H1 (cell line): ENCODE results near the gene ENPEP. TPM values are rescaled to one million over a fixed set of nuclear protein-coding genes. Genes with fewer than 3 reads are reported as not detected.
A peak's percentile ranks its signal among the peaks of the same experiment; 100 is the strongest.

Experiments used
- CTCF ChIA-PET: fragments of 300-600 bp; sonication (Branson Sonifier 250); formaldehyde crosslinking; loops from one replicate; lab custom pipeline; 2021; ENCODE audit not compliant: partially characterized antibody; lab: Charles Lee
- POLR2A ChIA-PET: fragments of 300-600 bp; sonication (Branson Sonifier 250); formaldehyde crosslinking; loops from one replicate; lab custom pipeline; 2021; ENCODE audit warnings: inconsistent platforms; ENCODE audit not compliant: partially characterized antibody; lab: Charles Lee
- DNase-seq, 2 experiments: peaks; one replicate each; pipeline versions ENCODE4 v3.0.0 to v3.0.0-alpha.2; 2010 to 2022; ENCODE audit warnings: low spot score in 2 of 2, low read depth in 1 of 2, mixed read lengths in 1 of 2
- FAIRE-seq: peaks from 2 replicates; lab custom pipeline; 2011; peaks lifted over from hg19 to GRCh38; lab: Jason Lieb, UNC
- H2AFZ ChIP-seq: 2 replicates; pipeline ENCODE4 v1.8.1; 2012; ENCODE audit warnings: low read length, inconsistent platforms
- H2AK5ac ChIP-seq: 2 replicates; pipeline ENCODE4 v1.6.1; 2013; ENCODE audit warnings: low read depth, low read length
- H2BK120ac ChIP-seq: replicated peaks from 2 replicates; pipeline ENCODE3; 2013; ENCODE audit warnings: low read depth, low read length, inconsistent platforms
- H2BK12ac ChIP-seq: 2 replicates; pipeline ENCODE4 v1.6.1; 2013; ENCODE audit warnings: low read depth, low read length
- H2BK15ac ChIP-seq: 2 replicates; pipeline ENCODE4 v1.6.1; 2013; ENCODE audit warnings: low read length
- H2BK20ac ChIP-seq: 2 replicates; pipeline ENCODE4 v1.6.1; 2013; ENCODE audit warnings: low read length
- H2BK5ac ChIP-seq: 2 replicates; pipeline ENCODE4 v1.6.1; 2013; ENCODE audit warnings: low read depth, low read length
- H3K14ac ChIP-seq: 2 replicates; pipeline ENCODE4 v1.6.1; 2013; ENCODE audit warnings: inconsistent platforms; ENCODE audit not compliant: insufficient read length
- H3K18ac ChIP-seq: 2 replicates; pipeline ENCODE4 v1.6.1; 2013; ENCODE audit warnings: low read length; ENCODE audit errors: extremely low read depth
- H3K23ac ChIP-seq: 2 replicates; pipeline ENCODE4 v1.6.1; 2013; ENCODE audit warnings: inconsistent platforms; ENCODE audit not compliant: insufficient read length
- H3K23me2 ChIP-seq: 2 replicates; pipeline ENCODE4 v1.6.1; 2013; ENCODE audit warnings: low read depth, low read length
- H3K27ac ChIP-seq: 2 replicates; pipeline ENCODE4 v1.6.1; 2011; ENCODE audit warnings: low read depth, low read length, inconsistent platforms
- H3K27me3 ChIP-seq, 4 experiments: replicated peaks in 1 of 4; 1 replicate in 1 of 4; 2 replicates in 3 of 4; pipeline versions ENCODE4 v1.6.1 to v1.8.1; 2011 to 2013; ENCODE audit warnings: low read length in 3 of 4, mild to moderate bottlenecking in 3 of 4, inconsistent platforms in 2 of 4, mixed read lengths in 2 of 4, moderate library complexity in 1 of 4; ENCODE audit not compliant: control insufficient read depth in 3 of 4, insufficient read depth in 3 of 4; ENCODE audit errors: extremely low read depth in 1 of 4
- H3K36me3 ChIP-seq, 4 experiments: 2 replicates each; pipeline versions ENCODE4 v1.6.1 to v1.8.1; 2011 to 2013; ENCODE audit warnings: mild to moderate bottlenecking in 4 of 4, low read length in 3 of 4, moderate library complexity in 2 of 4, control low read depth in 1 of 4, inconsistent platforms in 1 of 4; ENCODE audit not compliant: insufficient read depth in 4 of 4, control insufficient read depth in 2 of 4
- H3K4ac ChIP-seq: replicated peaks from 2 replicates; pipeline ENCODE3; 2013; ENCODE audit warnings: low read length, low read depth, mixed read lengths, inconsistent platforms; ENCODE audit not compliant: insufficient read length
- H3K4me1 ChIP-seq, 4 experiments: replicated peaks in 1 of 4; 1 replicate in 1 of 4; 2 replicates in 3 of 4; pipeline versions ENCODE4 v1.6.1 to v1.8.1; 2011 to 2013; ENCODE audit warnings: low read length in 3 of 4, inconsistent platforms in 2 of 4, mixed read lengths in 1 of 4; ENCODE audit not compliant: insufficient read depth in 4 of 4, control insufficient read depth in 3 of 4
- H3K4me2 ChIP-seq, 2 experiments: 2 replicates each; pipeline versions ENCODE4 v1.6.1 to v1.8.1; 2011 to 2013; ENCODE audit warnings: low read depth in 2 of 2, low read length in 2 of 2, control low read depth in 1 of 2, inconsistent platforms in 1 of 2, mild to moderate bottlenecking in 1 of 2; ENCODE audit not compliant: insufficient read depth in 1 of 2
- H3K4me3 ChIP-seq, 4 experiments: fragments of 200-600, 300-600 bp in 1 of 4; sonication (generic), shearing (Covaris generic), sonication (Bioruptor Twin) in 1 of 4; 2 replicates each; pipeline versions ENCODE4 v1.5.1 to v1.8.1; 2011 to 2016; ENCODE audit warnings: low read length in 4 of 4, low read depth in 3 of 4, control low read depth in 2 of 4, inconsistent platforms in 2 of 4, mild to moderate bottlenecking in 2 of 4, mixed read lengths in 1 of 4, moderate library complexity in 1 of 4; ENCODE audit not compliant: insufficient read depth in 2 of 4; ENCODE audit errors: extremely low read depth in 1 of 4
- H3K56ac ChIP-seq: replicated peaks from 2 replicates; pipeline ENCODE3; 2013; ENCODE audit warnings: low read depth, mild to moderate bottlenecking, mixed read lengths, low read length, inconsistent platforms; ENCODE audit not compliant: insufficient read length
- H3K79me1 ChIP-seq: 2 replicates; pipeline ENCODE4 v1.6.1; 2013; ENCODE audit warnings: low read depth, low read length, control low read depth
- H3K79me2 ChIP-seq, 2 experiments: 2 replicates each; pipeline versions ENCODE4 v1.6.1 to v1.8.1; 2012 to 2013; ENCODE audit warnings: low read length in 2 of 2, mild to moderate bottlenecking in 2 of 2, inconsistent platforms in 1 of 2; ENCODE audit not compliant: insufficient read depth in 2 of 2, control insufficient read depth in 1 of 2
- H3K9ac ChIP-seq, 4 experiments: replicated peaks in 1 of 4; 1 replicate in 1 of 4; 2 replicates in 3 of 4; pipeline versions ENCODE4 v1.6.1 to v1.8.1; 2011 to 2013; ENCODE audit warnings: low read depth in 3 of 4, low read length in 3 of 4, control low read depth in 2 of 4, mild to moderate bottlenecking in 2 of 4, moderate library complexity in 2 of 4, inconsistent platforms in 1 of 4; ENCODE audit errors: extremely low read depth in 1 of 4
- H3K9me3 ChIP-seq, 2 experiments: 2 replicates each; pipeline versions ENCODE4 v1.6.1 to v1.8.1; 2012 to 2013; ENCODE audit warnings: mild to moderate bottlenecking in 2 of 2, moderate library complexity in 2 of 2, control low read depth in 1 of 2, inconsistent platforms in 1 of 2, low read depth in 1 of 2, low read length in 1 of 2, mixed read lengths in 1 of 2; ENCODE audit not compliant: insufficient read depth in 2 of 2
- H4K20me1 ChIP-seq, 2 experiments: replicated peaks in 1 of 2; 2 replicates each; pipeline versions ENCODE3 to v1.8.1; 2011 to 2013; ENCODE audit warnings: inconsistent platforms in 2 of 2, low read length in 2 of 2, mild to moderate bottlenecking in 1 of 2; ENCODE audit not compliant: insufficient read depth in 2 of 2, control insufficient read depth in 1 of 2
- H4K5ac ChIP-seq: 2 replicates; pipeline ENCODE4 v1.6.1; 2013; ENCODE audit warnings: low read length, low read depth, mixed read lengths, inconsistent platforms; ENCODE audit not compliant: insufficient read length
- H4K8ac ChIP-seq: 2 replicates; pipeline ENCODE4 v1.8.0; 2013; ENCODE audit warnings: mild to moderate bottlenecking, moderate library complexity, low read length, inconsistent platforms; ENCODE audit not compliant: insufficient read depth; ENCODE audit errors: extremely low read depth
- H4K91ac ChIP-seq: replicated peaks from 2 replicates; pipeline ENCODE3; 2013; ENCODE audit warnings: low read length, mixed read lengths, inconsistent platforms; ENCODE audit not compliant: insufficient read length
- CBX8 ChIP-seq: fragments of 300-800, 300-1000 bp; sonication (generic); IDR thresholded peaks from 2 replicates; pipeline ENCODE4 v1.7.1; 2016; ENCODE audit warnings: low read depth, low read length, borderline replicate concordance
- CREB1 ChIP-seq: IDR thresholded peaks from 2 replicates; pipeline ENCODE4 v1.6.1; 2012; ENCODE audit warnings: inconsistent platforms
- JUN ChIP-seq: IDR thresholded peaks from 2 replicates; pipeline ENCODE4 v1.6.1; 2011; ENCODE audit warnings: low read depth, mild to moderate bottlenecking, improper control_type of control experiment, low read length
- MAFK ChIP-seq: IDR thresholded peaks from 2 replicates; pipeline ENCODE4 v1.6.1; 2012; ENCODE audit warnings: low read depth, mild to moderate bottlenecking, improper control_type of control experiment, low read length
- RNF2 ChIP-seq: fragments of 200-900, 300-1000 bp; sonication (generic); IDR thresholded peaks from 2 replicates; pipeline ENCODE4 v1.7.1; 2016; ENCODE audit warnings: borderline replicate concordance, low read depth, mild to moderate bottlenecking, antibody characterized with exemption, low read length; ENCODE audit not compliant: poor library complexity, severe bottlenecking; ENCODE audit errors: missing control alignments
- SUZ12 ChIP-seq: fragments of 200-600 bp; sonication (generic); IDR thresholded peaks from 2 replicates; pipeline ENCODE4 v1.6.1; 2012; ENCODE audit warnings: mild to moderate bottlenecking, inconsistent platforms, low read length, moderate library complexity, mixed read lengths
- TAF1 ChIP-seq: IDR thresholded peaks from 2 replicates; pipeline ENCODE4 v1.6.1; 2011; ENCODE audit warnings: mild to moderate bottlenecking, low read depth, low read length
- TAF7 ChIP-seq: optimal IDR thresholded peaks from 2 replicates; pipeline ENCODE3; 2011; ENCODE audit warnings: low read depth, mild to moderate bottlenecking, inconsistent platforms, low read length, moderate library complexity, borderline replicate concordance
- WGBS, 2 experiments: shearing (Covaris generic) in 1 of 2; methylation state at CpG; one replicate each; pipeline versions ENCODE4 v1.1.6 to v1.1.7; 2013 to 2015; ENCODE audit warnings: low lambda C conversion rate in 2 of 2, mixed read lengths in 2 of 2, inconsistent platforms in 1 of 2, low coverage in 1 of 2, missing lambda C conversion rate in 1 of 2; ENCODE audit not compliant: insufficient replicate concordance in 2 of 2, insufficient coverage in 1 of 2, insufficient read length in 1 of 2; ENCODE audit errors: extremely low coverage in 1 of 2, missing lambda C conversion rate in 1 of 2; 5-methylcytosine and 5-hydroxymethylcytosine counted together
- polyA plus RNA-seq, 7 experiments: library from polyadenylated mRNA; depleted of rRNA in 3 of 7; stranded (reverse) in 5 of 7; unstranded in 2 of 7; fragments of >200 nt in 5 of 7; fragments of 200-250 nt in 2 of 7; gene quantifications; 1 replicate in 5 of 7; 2 replicates in 1 of 7; 4 replicates in 1 of 7; pipeline versions ENCODE4 v1.2.1 to v1.2.3, GENCODE V29; 2011 to 2013; ENCODE audit warnings: missing spikeins in 2 of 7, mixed read lengths in 2 of 7
- total RNA-seq: library from RNA; stranded (reverse); fragmentation: NEBNext Ultra II Directional; extraction: Animal tissue kit (Norgen Biotek cat#: 25700); gene quantifications from 2 replicates; pipeline ENCODE4 v1.2.1, GENCODE V29; 2021

Gene ENPEP
- total and polyA plus RNA-seq, 2 of the 8 experiments (the other 6 are each of a cell fraction or from before 2014, with no cell fraction given), result 0.09 to 0.61 TPM

DNA sequence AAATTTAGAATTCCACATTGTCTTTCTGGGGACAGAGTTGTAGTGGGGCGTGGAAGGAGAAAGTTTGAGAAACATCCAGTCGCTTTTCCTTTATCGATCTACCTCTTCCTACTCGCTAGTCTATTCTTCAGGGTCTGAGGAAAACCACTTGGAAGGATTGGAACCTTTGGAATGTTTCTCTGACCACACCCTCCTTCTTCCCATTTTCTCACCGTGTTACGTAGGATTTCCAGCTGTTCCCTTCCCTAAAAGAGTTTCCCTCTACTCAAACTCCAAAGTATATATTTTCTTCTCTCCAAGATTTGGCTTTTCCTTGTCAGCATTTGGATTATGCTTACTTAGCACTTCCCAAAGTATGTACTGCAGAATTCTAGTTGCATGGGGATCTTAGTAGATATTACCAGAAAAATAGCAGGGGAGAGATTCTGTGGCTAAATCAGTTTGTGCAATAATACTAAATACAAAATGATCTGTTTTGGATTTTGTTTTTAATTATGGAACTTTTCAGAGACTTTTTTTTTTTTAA, 4.9 kb downstream of the ENPEP start:
- Histone ChIP-seq H2BK20ac (no peak overlapping the region), H2BK12ac (no peak overlapping the region), H3K23me2 (no peaks in the 10 kb centered on the region), H3K9me3 (no peaks in the 10 kb centered on the region), H3K4me1 (peaks cover 0 to 6% (median 0%) of the 10 kb centered on the region in 4 experiments; a peak in 3 of 7 replicates), H4K20me1 (no peaks in the 10 kb centered on the region), H3K14ac (no peak overlapping the region), H2BK5ac (no peak overlapping the region), H4K5ac (no peak overlapping the region), H2AK5ac (no peak overlapping the region), H3K56ac (no peak overlapping the region), H3K79me2 (no peaks in the 10 kb centered on the region), H3K18ac (no peak overlapping the region), H2AFZ (no peak overlapping the region), H3K79me1 (no peaks in the 10 kb centered on the region), H3K4me2 (no peak overlapping the region), H2BK120ac (no peak overlapping the region), H2BK15ac (no peak overlapping the region), H3K23ac (no peak overlapping the region), H3K27ac (no peak overlapping the region), H4K8ac (no peak overlapping the region), H3K9ac (no peak overlapping the region), H3K27me3 (peaks cover 0 to 1% (median 0%) of the 10 kb centered on the region in 4 experiments; a peak in 1 of 7 replicates), H3K4me3 (no peak overlapping the region), H3K36me3 (no peaks in the 10 kb centered on the region), H4K91ac (no peak overlapping the region), H3K4ac (no peak overlapping the region)
- 85% methylated on average over 6 of the region's 6 CpGs; no CpG with 5 or more reads in 1 of the 2 experiments for WGBS, 2 experiments
- TF ChIP-seq TAF7, result no peak
- TF ChIP-seq CREB1, result no peak
- TF ChIP-seq SUZ12, result no peak
- TF ChIP-seq CBX8, result no peak
- TF ChIP-seq RNF2, result no peak
- no peak for TF ChIP-seq TAF1
- 0 out of 2 replicates have a peak, but pooled peaks have one; percentile 19 for TF ChIP-seq MAFK
- TF ChIP-seq JUN, result no peak
- ChIA-PET POLR2A (interaction anchor here (0.6 kb wide), 1 partner anchor 1088 kb away, joined by 3 read pairs; no protein-coding TSS in a partner anchor), CTCF (interaction anchor here (0.6 to 2.0 kb wide), 12 partner anchors 13 to 1230 kb away, joined by 3 to 9 read pairs (median 4); no protein-coding TSS in a partner anchor)
- no peak for DNase-seq
- FAIRE-seq, result peak; percentile 36
